GM18508 (cell line): ENCODE data around the gene NANS.
"Not testable (repeated sequence)": the region's sequence is repeated elsewhere in the genome, so short reads cannot be mapped to it uniquely, and the experiment has no call there.

Experiments used
- ATAC-seq: cut with Tn5 transposase; IDR thresholded peaks from one replicate; pipeline ENCODE4 v1.9.1; 2021; ENCODE audit warnings: moderate number of reproducible peaks; ENCODE audit not compliant: insufficient read depth, unreplicated experiment

NANS gene

DNA sequence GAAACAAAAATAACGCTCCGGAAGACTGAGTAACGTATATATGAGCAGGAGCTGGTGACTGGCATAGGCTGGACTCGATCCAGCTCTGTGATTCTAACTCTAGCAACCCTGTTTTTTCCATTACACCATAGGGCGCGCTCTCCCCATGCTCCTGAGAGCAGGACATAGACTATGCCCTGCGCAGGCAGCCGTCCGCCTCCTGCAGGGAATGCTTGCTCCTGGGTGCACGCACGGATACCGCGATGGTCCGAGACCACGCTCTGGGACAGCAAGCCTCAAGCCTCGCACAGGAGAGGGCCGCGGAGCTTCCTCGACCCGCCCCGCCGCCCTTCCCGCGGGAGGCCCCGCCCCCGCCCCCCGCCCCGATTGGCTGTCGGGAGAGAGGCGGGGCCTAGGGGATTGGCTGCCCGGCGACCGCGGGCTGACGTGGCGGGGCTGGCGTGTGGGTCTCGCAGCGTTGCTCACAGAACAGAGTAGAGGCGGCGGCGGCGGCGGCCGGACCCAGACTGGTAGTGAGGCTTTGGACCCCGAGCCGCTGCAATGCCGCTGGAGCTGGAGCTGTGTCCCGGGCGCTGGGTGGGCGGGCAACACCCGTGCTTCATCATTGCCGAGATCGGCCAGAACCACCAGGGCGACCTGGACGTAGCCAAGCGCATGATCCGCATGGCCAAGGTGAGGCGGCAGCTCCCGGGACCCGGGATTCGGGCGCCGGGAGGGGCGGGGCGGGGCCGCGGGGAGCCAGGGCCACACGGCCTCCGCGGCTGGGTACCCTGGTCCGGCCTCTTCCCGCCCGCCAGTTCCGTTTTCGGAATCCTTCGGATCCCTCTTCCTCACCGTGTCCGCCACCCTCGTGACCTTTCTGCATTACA, at the start of gene NANS:
TSS of gene NANS (plus strand) at position 464 of the 869 bp plus-strand sequence. CDS start at position 541, 77 bp downstream.
- peak; percentile 62 for ATAC-seq

- ATAC-seq, result no peak
These were observed 49.1 kb upstream of the NANS start for GRCh38 chr9:98007251-98007928.

GRCh38 chr9:98008764-98009163, 47.8 kb upstream of the NANS start:
- ATAC-seq, result no peak

DNA sequence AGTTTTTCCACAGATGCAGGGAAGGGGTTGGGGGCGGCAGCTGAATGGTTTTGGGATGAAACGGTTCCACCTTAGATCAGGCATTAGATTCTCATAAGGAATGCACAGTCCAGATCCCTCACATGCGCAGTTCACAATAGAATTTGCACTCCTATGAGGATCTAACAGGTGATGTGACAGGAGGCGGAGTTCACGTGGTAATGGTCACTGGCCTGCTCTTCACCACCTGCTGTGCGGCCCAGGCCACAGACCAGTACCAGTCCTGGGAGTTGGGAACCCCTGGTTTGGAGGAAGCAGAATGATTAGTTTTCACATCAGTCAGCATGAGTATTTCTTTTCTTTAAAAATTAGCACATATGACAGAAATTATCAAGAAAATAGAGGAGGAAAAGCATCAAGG, 47.1 kb upstream of the NANS start:
- ATAC-seq, result no peak

DNA sequence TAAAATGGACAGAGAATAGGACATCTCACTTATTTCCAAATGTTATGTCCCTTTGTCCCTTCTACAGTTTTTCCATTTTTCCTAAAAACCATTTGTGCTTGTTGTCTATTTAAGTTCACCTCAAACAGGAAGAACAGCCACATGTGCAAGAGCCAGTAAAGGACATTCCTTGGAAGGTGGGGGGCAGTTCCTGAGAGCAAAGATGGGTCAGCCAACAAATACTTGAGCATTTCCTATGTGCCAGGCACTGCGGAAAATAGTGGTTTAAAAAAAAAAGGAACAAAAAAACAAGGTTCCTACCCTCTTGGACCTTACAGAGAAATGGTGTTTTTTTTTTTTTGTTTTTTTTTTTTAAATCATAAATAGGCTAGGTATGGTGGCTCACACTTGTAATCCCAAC, 46.6 kb upstream of the NANS start:
- no peak for ATAC-seq

- no peak for ATAC-seq
These were observed 46.1 kb upstream of the NANS start for GRCh38 chr9:98010445-98010844.

GRCh38 chr9:98011122-98011521, 45.4 kb upstream of the NANS start:
- ATAC-seq, result no peak

DNA sequence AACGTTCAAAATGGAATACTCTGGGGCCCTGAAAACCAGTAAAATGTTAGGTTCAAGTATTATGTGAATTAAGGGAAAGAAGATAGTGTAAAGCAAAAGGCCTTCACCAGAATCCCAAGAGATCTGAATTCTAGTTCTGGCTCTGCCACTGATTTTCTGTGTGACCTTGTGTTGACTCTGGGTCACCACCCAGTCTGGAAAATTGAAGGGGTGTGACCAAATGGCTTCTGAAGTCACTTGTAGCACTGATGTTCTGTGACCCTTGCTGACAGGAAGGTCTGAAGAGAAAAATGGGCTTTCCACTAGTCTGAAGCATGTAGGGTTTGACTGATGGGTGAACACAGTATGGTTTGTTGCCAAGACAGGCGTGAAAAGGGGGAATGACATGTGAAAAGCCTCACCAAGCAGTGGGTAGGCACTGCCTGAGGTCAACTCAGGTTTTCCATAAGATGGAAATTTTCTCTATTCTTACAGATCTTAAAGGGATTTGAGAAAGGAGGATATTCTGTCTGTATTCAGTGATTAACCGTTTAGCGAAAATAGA, 40.3 kb upstream of the NANS start:
- ATAC-seq, result no peak

GRCh38 chr9:98017306-98017705, 39.2 kb upstream of the NANS start:
- no peak for ATAC-seq

- ATAC-seq, result no peak
These were observed 38.2 kb upstream of the NANS start for GRCh38 chr9:98018347-98018746.

DNA sequence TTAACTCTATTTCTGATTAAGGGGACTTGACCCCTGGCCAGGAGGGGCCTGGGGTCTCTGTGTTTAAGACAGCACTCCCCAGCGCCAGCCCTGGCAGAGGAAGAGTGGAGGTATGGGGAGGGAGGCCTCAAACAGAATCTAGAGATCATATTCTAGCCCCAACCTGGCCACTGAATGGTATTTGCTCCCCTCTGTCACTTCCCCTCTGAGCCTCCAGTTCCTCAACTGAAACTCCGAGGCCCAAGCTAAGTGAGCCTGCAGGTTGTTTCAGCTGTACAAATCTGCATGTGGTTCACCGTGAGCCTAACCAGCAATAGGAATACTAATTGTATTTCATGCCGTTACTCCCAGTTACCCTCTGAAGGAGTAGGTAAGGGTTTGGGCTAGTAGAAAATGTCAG, 37.4 kb upstream of the NANS start:
- no peak for ATAC-seq

- not testable (repeated sequence) for ATAC-seq
These were observed 36.7 kb upstream of the NANS start for GRCh38 chr9:98019869-98020268.

- no peak for ATAC-seq
These were observed 35.9 kb upstream of the NANS start for GRCh38 chr9:98020476-98021145.

DNA sequence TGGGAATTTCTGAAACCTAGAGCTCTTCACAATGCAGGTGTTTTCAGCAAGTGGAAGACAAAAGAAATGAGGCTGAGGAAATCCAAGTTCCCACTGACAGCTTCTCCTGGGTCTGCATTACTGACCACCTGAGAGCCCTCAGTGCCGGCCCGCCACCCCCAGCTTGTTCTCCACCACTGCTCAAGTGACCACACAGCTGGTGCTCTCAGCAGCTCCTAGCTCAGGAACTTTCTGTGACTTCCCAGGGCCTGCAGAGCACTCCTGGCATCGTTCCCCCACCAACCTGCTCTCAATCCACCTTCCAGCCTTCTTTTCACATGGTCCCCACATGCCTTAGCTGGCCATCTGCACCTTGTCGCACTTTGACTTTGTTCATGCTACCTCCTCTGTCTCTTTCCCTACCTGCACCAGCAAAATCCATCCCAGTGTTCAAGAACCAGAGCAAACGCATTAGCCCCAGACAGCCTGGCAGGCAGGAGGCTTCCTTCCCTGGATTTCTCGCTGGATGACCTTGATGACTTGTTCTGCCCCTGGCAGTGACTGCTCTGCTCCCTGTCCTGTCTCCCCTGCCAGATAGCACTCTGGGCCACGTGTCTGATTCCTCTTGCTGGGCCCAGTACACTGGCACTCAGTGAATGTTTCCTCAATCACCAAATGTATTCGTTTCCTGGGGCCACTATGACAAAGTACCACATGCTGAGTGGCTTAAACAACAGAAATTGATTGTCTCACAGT, 35.1 kb upstream of the NANS start:
- no peak for ATAC-seq

- no peak for ATAC-seq
These were observed 34.1 kb upstream of the NANS start for GRCh38 chr9:98022447-98022846.

GRCh38 chr9:98024702-98025101, 31.8 kb upstream of the NANS start:
- no peak for ATAC-seq

DNA sequence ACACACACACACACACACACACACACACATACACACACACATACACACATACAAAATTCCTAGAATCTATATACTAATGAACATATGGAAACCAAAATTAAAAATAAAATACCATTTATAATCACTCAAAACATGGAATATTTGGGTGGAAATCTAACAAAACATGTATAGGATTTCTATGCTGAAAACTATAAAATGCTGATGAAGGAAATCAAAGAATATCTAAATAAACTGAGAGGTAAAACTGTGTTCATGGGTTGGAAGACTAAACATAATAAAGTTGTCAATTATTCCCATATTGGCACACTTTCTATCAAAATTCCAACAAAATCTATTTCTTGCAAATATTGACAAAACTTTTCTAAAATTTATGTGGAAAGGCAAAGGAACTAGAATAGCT, 25.4 kb upstream of the NANS start:
- no peak for ATAC-seq

- ATAC-seq, result no peak
These were observed 24.6 kb upstream of the NANS start for GRCh38 chr9:98031935-98032334.

DNA sequence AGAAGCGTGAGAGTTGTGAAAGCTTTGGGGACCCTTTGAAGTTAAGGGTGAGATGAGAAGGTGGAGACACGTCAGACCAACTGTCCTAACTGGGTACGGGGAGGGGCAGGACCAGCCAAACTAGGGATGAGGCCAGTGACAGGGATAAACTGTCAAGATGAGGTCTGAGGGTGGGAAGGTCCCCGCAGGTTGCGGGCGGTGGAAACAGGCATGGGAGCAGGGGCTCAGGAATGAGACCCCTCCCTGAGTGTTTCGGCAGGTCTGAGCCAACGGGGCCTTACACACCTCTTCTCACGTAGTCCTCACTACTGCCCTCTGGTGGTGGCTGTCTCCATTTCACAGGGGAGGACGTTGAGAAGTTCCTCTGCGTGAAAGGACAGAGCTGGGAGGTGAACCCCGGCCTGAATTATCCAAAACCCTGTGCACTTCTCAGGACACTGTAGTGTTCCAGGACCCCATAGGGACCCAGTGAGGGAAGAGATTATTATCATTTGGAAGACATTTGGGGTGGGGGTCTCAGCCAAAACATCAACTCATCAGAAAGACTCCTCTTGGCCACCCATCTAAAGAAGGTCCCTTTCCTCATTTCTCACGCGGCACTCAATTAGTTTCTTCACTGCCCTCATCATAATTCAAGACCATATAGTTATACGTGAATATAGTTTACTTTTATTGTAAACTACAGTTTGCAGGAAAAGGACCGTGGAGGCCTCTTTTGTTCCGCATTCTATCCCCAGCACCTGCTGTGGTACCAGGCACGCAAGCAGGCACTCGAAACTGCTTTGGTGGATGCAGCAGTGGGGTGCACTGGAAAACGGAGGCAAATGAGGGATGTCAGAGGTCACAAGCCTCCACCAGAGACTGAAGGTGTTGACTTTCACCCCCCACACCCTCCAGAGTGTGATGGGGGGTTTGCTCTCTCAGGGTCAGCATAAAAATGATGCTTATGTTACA, 21.7 kb upstream of the NANS start:
- no peak for ATAC-seq
